GM18508 (cell line): Measurements from ENCODE around the gene PDPK1.

Experiments
- ATAC-seq: cut with Tn5 transposase; IDR thresholded peaks from one replicate; pipeline ENCODE4 v1.9.1; 2021; ENCODE audit warnings: moderate number of reproducible peaks; ENCODE audit not compliant: insufficient read depth, unreplicated experiment

The PDPK1 gene

GRCh38 chr16:2505695-2506094, 32.1 kb upstream of the PDPK1 start:
- ATAC-seq = no peak

- ATAC-seq = peak; percentile 46
Observed at GRCh38 chr16:2507052-2507659, 30.7 kb upstream of the PDPK1 start.

- no peak for ATAC-seq
Observed at GRCh38 chr16:2507665-2508064, 30.2 kb upstream of the PDPK1 start.

- no peak for ATAC-seq
Observed at GRCh38 chr16:2508722-2509400, 29.0 kb upstream of the PDPK1 start.

- ATAC-seq = no peak
Observed at GRCh38 chr16:2511128-2511800, 26.6 kb upstream of the PDPK1 start.

GRCh38 chr16:2511996-2512734, 25.7 kb upstream of the PDPK1 start:
- ATAC-seq = no peak

GRCh38 chr16:2512735-2513404, 25.0 kb upstream of the PDPK1 start:
- no peak for ATAC-seq

- ATAC-seq = peak; percentile 34
Observed at GRCh38 chr16:2513405-2514332, 24.2 kb upstream of the PDPK1 start, which contains the start of gene ATP6V0C. Gene ATP6V0C, plus strand, starts transcription at chr16:2513952. Its CDS starts 152 bp downstream, at chr16:2514104.

GRCh38 chr16:2514333-2515179, 23.3 kb upstream of the PDPK1 start:
- ATAC-seq = no peak

- no peak for ATAC-seq
Observed at GRCh38 chr16:2515180-2515851, 22.5 kb upstream of the PDPK1 start.

- ATAC-seq = no peak
Observed at GRCh38 chr16:2516391-2517240, 21.2 kb upstream of the PDPK1 start.

- no peak for ATAC-seq
Observed at GRCh38 chr16:2517954-2518605, 19.7 kb upstream of the PDPK1 start.

- no peak for ATAC-seq
Observed at GRCh38 chr16:2518823-2519710, 18.8 kb upstream of the PDPK1 start.

- ATAC-seq = no peak
Observed at GRCh38 chr16:2519711-2520080, 18.1 kb upstream of the PDPK1 start.

GRCh38 chr16:2520097-2520783, 17.6 kb upstream of the PDPK1 start, which contains the start of gene AMDHD2:
Gene AMDHD2, plus strand, starts transcription at chr16:2520371. Its CDS starts 88 bp downstream, at chr16:2520459.
- no peak for ATAC-seq
